Measurements from ENCODE around the gene SEMA4C.
"Not testable (repeated sequence)": the region's sequence is repeated elsewhere in the genome, so short reads cannot be mapped to it uniquely, and the experiment has no call there.

The SEMA4C gene

GRCh38 chr2:96898135-96898505 is 28.2 kb upstream of the SEMA4C start:
- no peak for DNase-seq (ENCODE audit: low spot score)

- no peak for DNase-seq (ENCODE audit: low spot score)
Observed at GRCh38 chr2:96897491-96898134, 27.7 kb upstream of the SEMA4C start.

- DNase-seq (ENCODE audit: low spot score): no peak
Observed at GRCh38 chr2:96895746-96896651, 26.1 kb upstream of the SEMA4C start.

DNA sequence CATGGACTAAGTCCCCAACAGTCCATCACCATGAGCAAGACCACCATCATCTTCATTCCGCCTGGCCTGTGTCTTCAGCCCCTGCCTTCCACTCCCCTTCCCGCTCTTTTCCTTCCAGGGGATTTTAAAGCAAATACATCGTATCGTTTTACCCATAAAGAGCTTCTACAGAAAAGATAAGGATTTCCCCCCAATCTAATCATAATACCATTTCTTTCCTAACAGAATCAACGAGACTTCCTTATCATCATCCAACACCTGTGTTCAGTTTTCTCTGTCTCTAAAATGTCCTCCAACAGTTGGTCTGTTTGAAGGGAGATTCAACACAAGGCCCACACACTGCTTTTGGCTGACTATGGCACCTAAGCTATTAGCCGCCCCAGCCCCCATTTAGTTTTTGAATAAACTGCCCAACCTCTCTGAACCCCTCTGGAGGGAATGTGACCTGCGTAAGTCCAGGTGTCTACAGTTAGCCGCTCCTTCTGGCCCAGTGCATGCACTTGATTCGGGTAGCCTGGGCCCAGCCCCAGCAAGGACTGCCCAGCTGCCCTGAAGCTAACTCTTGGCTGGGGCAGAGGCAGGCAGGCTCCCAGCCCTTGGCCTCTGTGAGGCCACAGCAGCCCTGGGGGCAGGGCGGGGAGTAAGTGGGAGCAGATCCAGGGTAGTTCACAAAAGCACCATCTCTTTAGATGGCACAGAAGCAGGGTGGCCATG is 25.3 kb upstream of the SEMA4C start:
- DNase-seq (ENCODE audit: low spot score): no peak

- no peak for DNase-seq (ENCODE audit: low spot score)
Observed at GRCh38 chr2:96894151-96894531, 24.3 kb upstream of the SEMA4C start.

- DNase-seq (ENCODE audit: low spot score): no peak
Observed at GRCh38 chr2:96893289-96894150, 23.6 kb upstream of the SEMA4C start.

GRCh38 chr2:96891591-96892333 is 21.9 kb upstream of the SEMA4C start:
- no peak for DNase-seq (ENCODE audit: low spot score)

- no peak for DNase-seq (ENCODE audit: low spot score)
Observed at GRCh38 chr2:96890726-96891385, 21.0 kb upstream of the SEMA4C start.

DNA sequence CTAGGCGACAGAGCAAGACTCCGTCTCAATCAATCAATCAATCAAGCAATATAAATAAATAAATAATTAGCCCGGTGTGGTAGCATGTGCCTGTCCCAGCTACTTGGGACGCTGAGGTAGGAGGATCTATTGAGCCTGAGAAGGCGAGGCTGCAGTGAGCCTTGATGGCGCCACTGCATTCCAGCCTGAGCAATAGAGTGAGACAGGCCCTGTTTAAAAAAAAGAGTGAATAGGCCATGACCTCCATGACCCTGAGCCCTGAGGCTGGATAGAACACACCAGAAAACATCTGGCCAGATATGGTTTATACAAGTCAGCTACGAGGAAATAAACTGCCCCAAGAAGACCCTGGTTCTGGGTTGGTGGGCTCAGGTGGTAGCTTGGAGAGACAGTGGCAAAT is 20.4 kb upstream of the SEMA4C start:
- DNase-seq (ENCODE audit: low spot score): no peak

DNA sequence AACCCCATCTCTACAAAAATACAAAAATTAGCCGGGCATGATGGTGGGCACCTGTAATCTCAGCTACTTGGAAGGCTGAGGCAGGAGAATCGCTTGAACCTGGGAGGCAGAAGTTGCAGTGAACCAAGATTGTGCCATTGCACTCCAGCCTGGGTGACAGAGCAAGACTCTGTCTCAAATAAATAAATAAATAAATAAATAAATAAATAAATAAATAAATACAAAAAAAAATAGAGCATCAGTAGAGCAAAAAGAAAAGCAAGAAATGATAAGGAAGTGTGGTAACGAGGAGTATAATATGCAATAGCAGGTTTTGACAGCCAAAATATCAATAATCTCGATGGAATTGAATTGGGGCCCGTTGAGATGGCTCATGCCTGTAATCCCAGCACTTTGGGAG is 19.6 kb upstream of the SEMA4C start:
- not testable (repeated sequence) for DNase-seq (ENCODE audit: low spot score)

- DNase-seq (ENCODE audit: low spot score): no peak
Observed at GRCh38 chr2:96888072-96889011, 18.5 kb upstream of the SEMA4C start.

- DNase-seq (ENCODE audit: low spot score): no peak
Observed at GRCh38 chr2:96887493-96888012, 17.7 kb upstream of the SEMA4C start.

GRCh38 chr2:96885432-96886347 is 15.8 kb upstream of the SEMA4C start:
- DNase-seq (ENCODE audit: low spot score): no peak

GRCh38 chr2:96884299-96885094 is 14.6 kb upstream of the SEMA4C start:
- no peak for DNase-seq (ENCODE audit: low spot score)

DNA sequence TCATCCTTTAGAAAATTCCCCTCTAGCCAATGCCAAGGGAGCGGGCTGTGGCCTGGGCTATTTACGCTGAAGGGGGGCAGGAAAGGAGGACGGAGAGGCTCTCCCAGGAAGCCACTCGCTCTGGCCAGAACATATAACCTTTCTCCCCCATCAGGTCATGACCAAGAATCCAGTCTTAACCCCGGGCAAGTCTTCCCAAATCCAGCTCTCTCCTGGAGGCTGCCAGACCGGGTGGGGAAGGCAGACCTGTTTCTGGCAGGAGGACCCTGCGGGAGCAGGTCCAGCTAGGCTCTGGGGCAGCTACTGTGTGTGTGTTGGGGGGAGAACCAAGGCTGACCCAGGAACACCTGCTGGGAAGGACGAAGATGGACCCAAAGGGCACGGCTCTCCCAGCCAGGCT is 13.4 kb upstream of the SEMA4C start:
- DNase-seq (ENCODE audit: low spot score): no peak

GRCh38 chr2:96882906-96883305 is 13.0 kb upstream of the SEMA4C start:
- DNase-seq (ENCODE audit: low spot score): no peak

GRCh38 chr2:96882230-96882629 is 12.3 kb upstream of the SEMA4C start:
- DNase-seq (ENCODE audit: low spot score): no peak
